NCI-H345 treated with DMSO at 0.1 percent for 48 hours (cell line): ENCODE measurements around the gene MFSD11.
"Not testable (repeated sequence)": the region's sequence is repeated elsewhere in the genome, so short reads cannot be mapped to it uniquely, and the experiment has no call there.

Experiments used
- DNase-seq: peaks from one replicate; lab custom pipeline; 2025; ENCODE audit not compliant: unreplicated experiment; lab: John Stamatoyannopoulos, UW

MFSD11 gene

DNA sequence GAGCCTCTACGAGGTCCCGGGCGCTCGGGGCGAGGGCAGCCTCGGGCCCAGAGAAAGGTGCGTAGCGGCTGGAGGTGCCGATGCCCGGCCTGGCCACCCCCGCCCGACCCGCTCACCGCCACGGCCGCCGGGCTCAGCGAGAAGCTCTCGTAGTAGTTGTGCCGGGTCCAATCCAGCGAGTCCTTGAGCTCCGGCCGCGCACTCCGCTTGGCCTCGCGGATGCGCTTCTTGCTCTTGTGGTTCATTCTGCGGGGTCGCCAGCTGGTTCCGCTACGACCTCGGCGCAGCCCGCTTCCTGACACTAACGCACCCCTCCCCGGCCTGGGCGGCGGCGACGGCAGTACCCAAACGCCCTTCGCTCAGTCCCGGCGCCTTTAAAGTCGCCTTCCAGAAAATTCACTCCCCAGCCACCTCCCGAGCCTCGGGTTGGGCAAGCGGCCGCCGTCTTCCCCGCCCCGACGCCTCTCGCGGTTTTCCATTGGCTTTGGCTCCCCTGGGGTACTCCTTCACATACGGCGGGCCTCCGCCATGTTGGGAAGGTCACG lies 11.6 kb upstream of the MFSD11 start, which contains the start of gene JMJD6:
Gene JMJD6 (minus strand): TSS at position 376 of the 545 bp plus-strand sequence. CDS start 131 bp downstream, at position 245.
- DNase-seq = peak; percentile 97

GRCh38 chr17:76726776-76727718 lies 10.9 kb upstream of the MFSD11 start, which contains the start of gene METTL23:
METTL23 (plus strand) TSS chr17:76726839; CDS start chr17:76729711, 2,872 bp downstream.
- no peak for DNase-seq

- DNase-seq = no peak
Measured at GRCh38 chr17:76727745-76728456, 10.0 kb upstream of the MFSD11 start.

- DNase-seq = not testable (repeated sequence)
Measured at GRCh38 chr17:76731800-76732733, 5.9 kb upstream of the MFSD11 start.

DNA sequence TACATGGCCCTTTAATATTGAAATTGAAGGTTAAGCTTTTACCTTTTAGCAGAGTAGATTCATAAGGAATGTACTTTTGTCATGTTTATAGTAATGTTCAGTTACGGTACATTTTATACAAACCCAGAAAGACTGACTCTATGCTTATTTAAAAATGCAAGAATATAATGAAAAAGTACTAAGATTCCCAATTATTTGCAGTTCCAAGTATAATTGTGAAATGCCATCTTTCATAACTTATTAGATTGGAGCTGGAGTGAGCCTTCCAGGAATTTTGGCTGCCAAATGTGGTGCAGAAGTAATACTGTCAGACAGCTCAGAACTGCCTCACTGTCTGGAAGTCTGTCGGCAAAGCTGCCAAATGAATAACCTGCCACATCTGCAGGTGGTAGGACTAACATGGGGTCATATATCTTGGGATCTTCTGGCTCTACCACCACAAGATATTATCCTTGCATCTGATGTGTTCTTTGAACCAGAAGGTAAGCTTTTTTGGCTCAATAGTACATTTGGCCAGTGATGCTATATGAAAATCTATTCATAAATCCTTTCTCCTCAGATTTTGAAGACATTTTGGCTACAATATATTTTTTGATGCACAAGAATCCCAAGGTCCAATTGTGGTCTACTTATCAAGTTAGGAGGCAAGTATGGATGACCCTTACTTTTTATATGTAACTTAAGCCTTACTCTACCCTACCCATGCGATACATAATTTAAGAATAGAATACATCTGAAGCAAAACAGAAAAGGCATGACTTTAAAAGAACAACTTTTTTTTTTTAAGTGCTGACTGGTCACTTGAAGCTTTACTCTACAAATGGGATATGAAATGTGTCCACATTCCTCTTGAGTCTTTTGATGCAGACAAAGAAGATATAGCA lies 4.9 kb upstream of the MFSD11 start:
- DNase-seq = no peak

- DNase-seq = no peak
Measured at GRCh38 chr17:76733618-76733957, 4.3 kb upstream of the MFSD11 start.

DNA sequence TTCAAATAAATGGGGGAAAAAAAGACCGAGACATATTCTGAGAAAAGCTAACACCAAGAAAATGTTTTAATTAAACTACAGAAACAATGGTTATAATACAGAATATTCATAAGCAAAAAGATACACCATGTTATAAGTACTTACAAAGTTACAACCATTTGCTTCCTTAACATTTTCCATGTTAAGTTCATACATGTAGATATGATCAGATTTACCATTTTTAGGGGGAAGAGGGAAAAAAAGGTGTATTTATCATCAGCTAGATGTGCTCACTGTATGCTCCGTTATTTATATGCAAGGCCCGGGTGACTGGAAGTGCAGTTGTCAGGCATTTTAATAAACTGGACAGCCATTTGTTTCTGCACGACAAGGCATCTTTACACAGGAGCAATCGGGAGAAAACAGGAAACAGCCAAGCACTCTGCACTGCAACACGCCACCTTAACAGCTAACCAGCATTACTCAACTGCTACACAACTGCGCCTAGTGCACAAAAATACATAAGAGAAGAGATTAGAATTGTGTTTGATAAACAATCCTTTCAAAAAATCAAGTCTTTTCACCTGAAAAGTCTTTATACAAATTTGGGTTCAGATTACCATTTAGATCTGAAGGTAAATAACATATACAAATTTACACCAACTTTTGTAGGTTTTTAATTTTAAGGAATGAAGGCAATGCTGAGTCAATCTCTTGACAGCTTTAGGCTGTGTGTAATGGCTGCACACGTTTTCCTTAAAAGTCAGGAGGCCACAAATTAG lies 3.7 kb upstream of the MFSD11 start:
- no peak for DNase-seq

DNA sequence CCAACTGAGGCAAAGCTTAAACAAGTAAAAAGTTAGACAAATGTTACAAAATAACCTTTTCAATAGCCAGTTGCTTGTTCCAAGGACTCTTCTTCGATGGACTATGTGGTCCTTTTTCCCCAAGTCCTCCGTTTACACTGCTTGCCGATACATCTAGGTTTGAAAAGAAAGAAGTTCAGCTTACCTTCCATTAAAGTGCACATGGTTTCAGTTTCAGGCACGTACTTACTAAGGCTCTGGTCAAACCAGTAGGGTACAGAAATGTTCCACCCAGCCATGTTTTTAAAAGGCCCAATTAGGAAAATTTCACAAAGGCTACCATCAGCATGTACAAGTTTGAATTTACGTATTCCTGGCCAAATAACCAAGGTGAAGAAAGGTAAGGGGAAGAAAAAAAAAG lies 2.9 kb upstream of the MFSD11 start:
- DNase-seq = no peak

- DNase-seq = no peak
Measured at GRCh38 chr17:76735586-76736348, 2.2 kb upstream of the MFSD11 start.

- no peak for DNase-seq
Measured at GRCh38 chr17:76736349-76737081, 1.4 kb upstream of the MFSD11 start.

DNA sequence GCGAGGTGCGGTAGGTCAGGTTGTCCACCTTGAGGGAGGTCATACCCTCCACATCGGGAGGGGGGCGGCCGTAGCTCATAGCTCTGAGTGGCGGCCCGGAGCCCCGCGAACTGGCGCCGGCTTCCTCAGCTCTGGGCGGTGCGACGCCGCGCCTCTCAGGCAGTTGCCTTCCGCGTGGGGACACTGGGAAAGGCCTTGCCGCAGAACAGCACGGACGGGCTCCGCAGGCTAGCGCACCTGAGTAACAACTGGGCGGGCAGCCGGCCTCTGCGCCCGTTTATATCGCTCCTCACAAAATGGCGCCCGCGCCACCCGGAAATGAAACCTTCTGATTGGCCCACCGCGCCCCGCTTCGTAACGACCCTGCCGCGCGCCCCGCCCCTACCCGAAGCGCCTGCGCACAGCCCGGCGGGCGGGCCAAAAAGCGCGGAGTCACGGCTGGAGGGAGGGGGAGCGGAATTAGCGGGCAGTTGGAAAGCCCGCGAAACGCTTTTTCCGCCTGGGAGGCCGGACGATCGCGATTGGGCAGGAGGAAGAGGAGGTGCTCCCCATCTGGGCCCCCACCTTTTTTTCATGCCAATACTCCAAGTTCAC lies 740 bp upstream of the MFSD11 start, which contains the start of gene SRSF2:
Gene SRSF2 (minus strand): TSS at position 250 of the 594 bp plus-strand sequence. CDS start 171 bp downstream, at position 79.
- DNase-seq = peak; percentile 99

GRCh38 chr17:76738468-76738850 lies 540 bp downstream of the MFSD11 start:
- no peak for DNase-seq

- DNase-seq = not testable (repeated sequence)
Measured at GRCh38 chr17:76739568-76740115, 1.7 kb downstream of the MFSD11 start.

DNA sequence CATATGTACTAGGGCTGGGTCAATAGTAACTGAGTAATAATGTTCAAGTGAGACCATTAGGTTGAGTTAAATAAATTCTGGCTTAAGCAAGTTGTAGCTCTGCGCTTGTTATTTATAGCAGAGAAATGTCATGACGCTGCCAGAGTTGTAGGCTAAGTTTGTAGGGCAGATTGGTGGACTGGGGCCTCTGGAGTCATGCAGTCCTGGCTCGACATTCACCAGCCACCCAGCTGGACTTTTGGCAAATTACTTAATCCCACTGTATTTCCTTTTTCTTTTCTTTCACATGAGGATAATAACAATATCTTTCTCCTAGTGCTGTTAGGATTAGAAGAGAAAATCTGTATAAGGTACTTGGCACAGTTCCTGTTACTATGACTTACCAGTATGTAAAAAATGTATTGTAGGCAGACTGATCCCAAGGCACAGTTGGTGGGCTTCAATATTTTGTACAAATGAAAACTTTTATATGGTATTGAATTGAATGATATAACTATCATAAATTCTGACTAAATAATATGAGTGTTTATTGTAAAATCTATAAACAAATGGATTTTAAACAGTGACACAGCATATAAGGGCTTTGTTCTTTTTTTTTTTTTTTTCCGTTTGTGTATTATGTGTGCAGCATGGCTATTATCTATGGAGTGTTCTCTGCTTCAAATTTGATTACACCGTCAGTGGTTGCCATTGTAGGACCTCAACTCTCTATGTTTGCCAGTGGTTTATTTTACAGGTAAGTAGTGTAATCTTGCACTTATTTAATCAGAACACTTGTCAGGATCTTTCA lies 2.6 kb downstream of the MFSD11 start:
- DNase-seq = no peak

DNA sequence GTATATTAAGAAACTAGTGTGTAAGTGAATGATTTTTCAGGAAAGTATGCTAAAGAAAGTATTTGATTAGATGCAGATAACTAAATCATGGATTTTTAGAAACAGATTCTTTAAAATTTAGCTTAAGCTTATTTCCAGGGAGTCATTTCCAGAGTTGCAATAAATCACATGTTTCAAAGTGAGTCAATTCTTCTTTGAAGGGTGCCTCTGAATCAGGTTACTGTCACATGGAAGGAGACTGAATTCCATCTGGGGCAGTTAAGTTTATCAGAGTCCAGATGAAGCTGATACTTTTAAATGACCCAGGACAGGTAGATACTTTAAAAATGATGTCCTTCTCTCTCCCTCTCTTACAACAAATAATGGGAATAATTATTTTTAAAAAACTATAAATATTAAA lies 5.0 kb downstream of the MFSD11 start:
- DNase-seq = no peak

GRCh38 chr17:76744747-76745146 lies 6.8 kb downstream of the MFSD11 start:
- DNase-seq = no peak
